Fibroblast of lung (primary cell): ENCODE results near the gene PRAMEF11. TPM values are rescaled to one million over a fixed set of nuclear protein-coding genes. Genes with fewer than 3 reads are reported as not detected.

ENCODE experiments used
- DNase-seq, 2 donors: peaks; one replicate each; pipeline versions ENCODE4 v3.0.0 to v3.0.0-alpha.2; 2010; ENCODE audit warnings: low read depth in 2 of 2
- H2AFZ ChIP-seq: 2 replicates; pipeline ENCODE4 v1.5.1; 2012; ENCODE audit warnings: low read length, control low read depth, inconsistent platforms
- H3K27ac ChIP-seq: 2 replicates; pipeline ENCODE4 v1.5.1; 2011; ENCODE audit warnings: low read length, control low read depth; ENCODE audit not compliant: insufficient read depth
- H3K27me3 ChIP-seq: 2 replicates; pipeline ENCODE4 v1.5.1; 2011; ENCODE audit warnings: mild to moderate bottlenecking, low read length; ENCODE audit not compliant: control insufficient read depth, insufficient read depth
- H3K36me3 ChIP-seq: 2 replicates; pipeline ENCODE4 v1.5.1; 2011; ENCODE audit warnings: low read length; ENCODE audit not compliant: control insufficient read depth, insufficient read depth
- H3K4me1 ChIP-seq: 2 replicates; pipeline ENCODE4 v1.5.1; 2011; ENCODE audit warnings: low read length; ENCODE audit not compliant: control insufficient read depth, insufficient read depth; ENCODE audit errors: extremely low read depth
- H3K4me2 ChIP-seq: 2 replicates; pipeline ENCODE4 v1.5.1; 2011; ENCODE audit warnings: low read length, control low read depth; ENCODE audit not compliant: insufficient read depth; ENCODE audit errors: extremely low read depth
- H3K4me3 ChIP-seq, 4 experiments: fragments of 200-600 bp in 1 of 4; sonication (generic) in 1 of 4; replicated peaks in 1 of 4; 2 replicates each; pipeline ENCODE4 v1.5.1; 2011 to 2016; ENCODE audit warnings: low read length in 4 of 4, low read depth in 3 of 4, mild to moderate bottlenecking in 3 of 4, control low read depth in 2 of 4, inconsistent platforms in 1 of 4, mixed read lengths in 1 of 4; ENCODE audit not compliant: insufficient read depth in 1 of 4; ENCODE audit errors: control extremely low read depth in 1 of 4
- H3K79me2 ChIP-seq: 2 replicates; pipeline ENCODE4 v1.5.1; 2012; ENCODE audit warnings: mild to moderate bottlenecking, low read length, inconsistent platforms; ENCODE audit not compliant: control insufficient read depth, insufficient read depth
- H3K9ac ChIP-seq: 2 replicates; pipeline ENCODE4 v1.5.1; 2011; ENCODE audit warnings: mild to moderate bottlenecking, low read length, control low read depth; ENCODE audit not compliant: insufficient read depth
- H3K9me3 ChIP-seq: 2 replicates; pipeline ENCODE4 v1.5.1; 2012; ENCODE audit warnings: low read depth, low read length; ENCODE audit not compliant: control insufficient read depth, insufficient read depth
- H4K20me1 ChIP-seq: 2 replicates; pipeline ENCODE4 v1.5.1; 2011; ENCODE audit warnings: low read length; ENCODE audit not compliant: control insufficient read depth, insufficient read depth; ENCODE audit errors: extremely low read depth
- CTCF ChIP-seq, 2 donors: IDR thresholded peaks in 1 of 2; conservative IDR thresholded peaks in 1 of 2; 1 replicate in 1 of 2; 2 replicates in 1 of 2; pipeline ENCODE4 v1.5.1; 2011 to 2012; ENCODE audit warnings: low read length in 2 of 2, control low read depth in 1 of 2, inconsistent platforms in 1 of 2, low read depth in 1 of 2, mild to moderate bottlenecking in 1 of 2
- EZH2 ChIP-seq: IDR thresholded peaks from 2 replicates; pipeline ENCODE4 v1.5.1; 2012; ENCODE audit warnings: low read length, control low read depth, mild to moderate bottlenecking; ENCODE audit errors: missing control alignments
- polyA plus RNA-seq, 2 donors: library from polyadenylated mRNA; depleted of rRNA in 1 of 2; stranded (reverse) in 1 of 2; unstranded in 1 of 2; fragments of >200 nt; gene quantifications; 2 replicates each; pipeline ENCODE4 v1.2.1, GENCODE V29; 2011 to 2012; ENCODE audit warnings: missing spikeins in 1 of 2
- total RNA-seq: library from RNA; depleted of rRNA; stranded (reverse); fragments of >200 nt; gene quantifications from 2 replicates; pipeline ENCODE4 v1.2.1, GENCODE V29; 2014

The PRAMEF11 gene
- total and polyA plus RNA-seq, 2 donors (not counting 1 experiment from before 2014, with no cell fraction given), result not detected

- no peaks in the 10 kb centered on the region for H3K36me3 ChIP-seq
- no peak overlapping the region for H3K4me2 ChIP-seq
- H3K9ac ChIP-seq, result no peak overlapping the region
- H2AFZ ChIP-seq, result no peak overlapping the region
- no peaks in the 10 kb centered on the region for H3K27me3 ChIP-seq
- H3K4me3 ChIP-seq, result no peak overlapping the region
- TF ChIP-seq CTCF (conservative IDR thresholded peaks at IDR 0.05 in 1 of 2, IDR thresholded peaks at IDR 0.05 in 1 of 2; ENCODE audit: low read depth in 1 of 2, low read length in 2 of 2) (no peak), EZH2 (no peak)
- H3K79me2 ChIP-seq, result no peaks in the 10 kb centered on the region
- no peak overlapping the region for H3K27ac ChIP-seq
- no peaks in the 10 kb centered on the region for H3K4me1 ChIP-seq
- no peak for DNase-seq
- no peaks in the 10 kb centered on the region for H4K20me1 ChIP-seq
- H3K9me3 ChIP-seq, result no peaks in the 10 kb centered on the region
Measured at GRCh38 chr1:12811409-12811784, 19.8 kb downstream of the PRAMEF11 start.

GRCh38 chr1:12810691-12811408 is 20.4 kb downstream of the PRAMEF11 start:
- Histone ChIP-seq H2AFZ (no peak overlapping the region), H3K4me2 (no peak overlapping the region), H3K27ac (no peak overlapping the region)

GRCh38 chr1:12809933-12810332 is 21.3 kb downstream of the PRAMEF11 start:
- no peaks in the 10 kb centered on the region for H3K79me2 ChIP-seq
- TF ChIP-seq CTCF (conservative IDR thresholded peaks at IDR 0.05 in 1 of 2, IDR thresholded peaks at IDR 0.05 in 1 of 2; ENCODE audit: low read depth in 1 of 2, low read length in 2 of 2), result no peak
- no peak for TF ChIP-seq EZH2
- H2AFZ ChIP-seq, result no peak overlapping the region
- no peaks in the 10 kb centered on the region for H3K4me1 ChIP-seq
- H3K9me3 ChIP-seq, result no peaks in the 10 kb centered on the region
- no peaks in the 10 kb centered on the region for H3K27me3 ChIP-seq
- no peak overlapping the region for H3K27ac ChIP-seq
- H3K36me3 ChIP-seq, result no peaks in the 10 kb centered on the region
- no peak overlapping the region for H3K4me2 ChIP-seq
- H3K9ac ChIP-seq, result no peak overlapping the region
- H4K20me1 ChIP-seq, result no peaks in the 10 kb centered on the region
- DNase-seq, result no peak
- no peak overlapping the region for H3K4me3 ChIP-seq

More at GRCh38 chr1:12810691-12811408, 20.4 kb downstream of the PRAMEF11 start:
- no peaks in the 10 kb centered on the region for H4K20me1 ChIP-seq
- no peaks in the 10 kb centered on the region for H3K79me2 ChIP-seq
- H3K9ac ChIP-seq, result no peak overlapping the region
- no peaks in the 10 kb centered on the region for H3K36me3 ChIP-seq
- H3K9me3 ChIP-seq, result no peaks in the 10 kb centered on the region
- TF ChIP-seq EZH2 (no peak), CTCF (conservative IDR thresholded peaks at IDR 0.05 in 1 of 2, IDR thresholded peaks at IDR 0.05 in 1 of 2; ENCODE audit: low read depth in 1 of 2, low read length in 2 of 2) (no peak)
- H3K4me1 ChIP-seq, result no peaks in the 10 kb centered on the region
- no peak overlapping the region for H3K4me3 ChIP-seq
- no peaks in the 10 kb centered on the region for H3K27me3 ChIP-seq
- peak in 1 of 2 donors; percentile 24 for DNase-seq
